ENCODE data around the gene NABP2. TPM values are rescaled to one million over a fixed set of nuclear protein-coding genes. Genes with fewer than 3 reads are reported as not detected.
A peak's percentile ranks its signal among the peaks of the same experiment; 100 is the strongest.

The NABP2 gene
- total and polyA plus RNA-seq, 5 donors from 2014 or later: 4.1 to 16.9 (median 5.6) TPM

GRCh38 chr12:56216461-56216860, 7.7 kb upstream of the NABP2 start:
- Mint-ChIP-seq H3K27ac (peak overlapping the region in 2 of 3 donors; percentile 65 to 76), H3K36me3 (peaks cover 23% of the 10 kb centered on the region), H3K27me3 (peaks cover under 1% of the 10 kb centered on the region), H3K9me3 (no peaks in the 10 kb centered on the region), H3K4me1 (peaks cover 10 to 34% (median 17%) of the 10 kb centered on the region in 4 donors), H3K4me3 (no peak overlapping the region)
- no peaks in the 10 kb centered on the region for H3K9me3 ChIP-seq (ENCODE audit: control insufficient read depth in 2 of 2, low read length in 2 of 2)
- ATAC-seq (ENCODE audit: low read depth in 2 of 2): no peak
- peaks cover 42% of the 10 kb centered on the region for H3K36me3 ChIP-seq (ENCODE audit: control insufficient read depth, insufficient read depth, low read length)
- no peak overlapping the region for H3K27ac ChIP-seq (ENCODE audit: insufficient read depth, low read length, poor library complexity, severe bottlenecking)
- DNase-seq: no peak
- no peaks in the 10 kb centered on the region for H3K27me3 ChIP-seq (ENCODE audit: control insufficient read depth, insufficient read depth, low read length)
- peaks cover 15% of the 10 kb centered on the region for H3K4me1 ChIP-seq (ENCODE audit: control insufficient read depth, insufficient read depth, low read length, poor library complexity, severe bottlenecking)
- H3K4me3 ChIP-seq (ENCODE audit: low read depth, low read length): no peak overlapping the region

- peaks cover 4% of the 10 kb centered on the region for H3K27me3 Mint-ChIP-seq
- peak overlapping the region in 3 of 4 donors; percentile 25 to 59 (median 58) for H3K4me3 Mint-ChIP-seq
- H3K9me3 Mint-ChIP-seq: no peaks in the 10 kb centered on the region
- no peaks in the 10 kb centered on the region for H3K9me3 ChIP-seq (ENCODE audit: control insufficient read depth in 2 of 2, low read length in 2 of 2)
- H3K36me3 Mint-ChIP-seq: peaks cover 10% of the 10 kb centered on the region
- H3K27ac ChIP-seq (ENCODE audit: insufficient read depth, low read length, poor library complexity, severe bottlenecking): no peak overlapping the region
- H3K4me1 Mint-ChIP-seq: peaks cover 22 to 62% (median 39%) of the 10 kb centered on the region in 4 donors
- peaks cover 41% of the 10 kb centered on the region for H3K4me1 ChIP-seq (ENCODE audit: control insufficient read depth, insufficient read depth, low read length, poor library complexity, severe bottlenecking)
- H3K27me3 ChIP-seq (ENCODE audit: control insufficient read depth, insufficient read depth, low read length): no peaks in the 10 kb centered on the region
- DNase-seq (no peak), ATAC-seq (ENCODE audit: low read depth in 2 of 2) (no peak)
- peak overlapping the region in 1 of 3 donors; percentile 46 for H3K27ac Mint-ChIP-seq
- H3K4me3 ChIP-seq (ENCODE audit: low read depth, low read length): no peak overlapping the region
- peaks cover 12% of the 10 kb centered on the region for H3K36me3 ChIP-seq (ENCODE audit: control insufficient read depth, insufficient read depth, low read length)
Observed at GRCh38 chr12:56219840-56220239, 4.3 kb upstream of the NABP2 start.

DNA sequence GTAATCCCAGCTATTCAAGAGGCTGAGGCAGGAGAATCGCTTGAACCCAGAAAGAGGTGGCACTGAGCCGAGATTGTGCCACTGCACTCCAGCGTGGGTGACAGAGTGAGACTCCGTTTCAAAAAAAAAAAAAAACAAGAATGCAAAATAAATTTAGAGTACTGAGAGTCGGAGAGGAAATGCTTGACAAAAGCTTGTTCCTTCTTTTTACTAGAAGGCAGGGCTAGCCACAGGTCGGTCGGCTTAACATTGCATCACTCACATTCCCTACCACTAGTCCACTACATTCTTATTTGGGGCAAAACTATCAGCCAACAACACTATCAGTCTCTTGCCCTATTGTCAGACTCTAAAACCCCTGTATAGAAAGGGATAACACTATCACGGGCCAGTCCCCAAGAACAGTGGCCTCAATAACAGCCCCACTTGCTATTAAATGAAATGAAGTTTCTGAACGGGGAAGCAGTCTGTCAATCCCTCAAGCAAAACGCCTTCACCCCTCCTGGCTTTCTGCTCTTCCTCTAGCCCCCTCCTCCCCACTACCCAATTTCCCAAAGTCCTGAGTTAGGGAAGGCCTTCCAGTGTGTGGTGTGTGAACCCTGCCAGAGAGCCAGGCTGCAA, 3.4 kb upstream of the NABP2 start:
- ATAC-seq (ENCODE audit: low read depth in 2 of 2) (no peak), DNase-seq (peak in 1 of 3 donors; percentile 26)
- peaks cover 4% of the 10 kb centered on the region for H3K27me3 Mint-ChIP-seq
- H3K4me3 Mint-ChIP-seq: peak overlapping the region; percentile 91 to 99 (median 98)
- no peaks in the 10 kb centered on the region for H3K9me3 ChIP-seq (ENCODE audit: control insufficient read depth in 2 of 2, low read length in 2 of 2)
- H3K4me1 ChIP-seq (ENCODE audit: control insufficient read depth, insufficient read depth, low read length, poor library complexity, severe bottlenecking): peaks cover 44% of the 10 kb centered on the region
- peaks cover 8% of the 10 kb centered on the region for H3K36me3 ChIP-seq (ENCODE audit: control insufficient read depth, insufficient read depth, low read length)
- H3K4me1 Mint-ChIP-seq: peaks cover 17 to 68% (median 45%) of the 10 kb centered on the region in 4 donors
- H3K27ac Mint-ChIP-seq: peak overlapping the region; percentile 99
- peaks cover 5% of the 10 kb centered on the region for H3K36me3 Mint-ChIP-seq
- peak overlapping the region; percentile 97 for H3K27ac ChIP-seq (ENCODE audit: insufficient read depth, low read length, poor library complexity, severe bottlenecking)
- no peaks in the 10 kb centered on the region for H3K27me3 ChIP-seq (ENCODE audit: control insufficient read depth, insufficient read depth, low read length)
- peak overlapping the region; percentile 85 for H3K4me3 ChIP-seq (ENCODE audit: low read depth, low read length)
- no peaks in the 10 kb centered on the region for H3K9me3 Mint-ChIP-seq

- Histone ChIP-seq H3K4me1 (ENCODE audit: control insufficient read depth, insufficient read depth, low read length, poor library complexity, severe bottlenecking) (peaks cover 44% of the 10 kb centered on the region), H3K9me3 (ENCODE audit: control insufficient read depth in 2 of 2, low read length in 2 of 2) (no peaks in the 10 kb centered on the region), H3K4me3 (ENCODE audit: low read depth, low read length) (peak overlapping the region; percentile 85), H3K27me3 (ENCODE audit: control insufficient read depth, insufficient read depth, low read length) (no peaks in the 10 kb centered on the region), H3K36me3 (ENCODE audit: control insufficient read depth, insufficient read depth, low read length) (peaks cover 6% of the 10 kb centered on the region), H3K27ac (ENCODE audit: insufficient read depth, low read length, poor library complexity, severe bottlenecking) (peak overlapping the region; percentile 97)
- H3K4me1 Mint-ChIP-seq: peaks cover 17 to 64% (median 46%) of the 10 kb centered on the region in 4 donors
- peak overlapping the region; percentile 91 to 99 (median 98) for H3K4me3 Mint-ChIP-seq
- ATAC-seq (ENCODE audit: low read depth in 2 of 2): peak; percentile 11 to 14
- peak overlapping the region; percentile 99 for H3K27ac Mint-ChIP-seq
- no peaks in the 10 kb centered on the region for H3K9me3 Mint-ChIP-seq
- H3K27me3 Mint-ChIP-seq: peaks cover 4% of the 10 kb centered on the region
- peaks cover 7% of the 10 kb centered on the region for H3K36me3 Mint-ChIP-seq
- DNase-seq: no peak
Observed at GRCh38 chr12:56221232-56221756, 2.8 kb upstream of the NABP2 start.

- Histone ChIP-seq H3K27me3 (ENCODE audit: control insufficient read depth, insufficient read depth, low read length) (no peaks in the 10 kb centered on the region), H3K36me3 (ENCODE audit: control insufficient read depth, insufficient read depth, low read length) (peaks cover 2% of the 10 kb centered on the region), H3K27ac (ENCODE audit: insufficient read depth, low read length, poor library complexity, severe bottlenecking) (peak within 1 kb of the TSS; percentile 97), H3K9me3 (ENCODE audit: control insufficient read depth in 2 of 2, low read length in 2 of 2) (no peaks in the 10 kb centered on the region), H3K4me1 (ENCODE audit: control insufficient read depth, insufficient read depth, low read length, poor library complexity, severe bottlenecking) (peaks cover 44% of the 10 kb centered on the region), H3K4me3 (ENCODE audit: low read depth, low read length) (peak within 1 kb of the TSS; percentile 85)
- Mint-ChIP-seq H3K9me3 (no peaks in the 10 kb centered on the region), H3K36me3 (peaks cover 4% of the 10 kb centered on the region), H3K4me3 (peak within 1 kb of the TSS; percentile 91 to 99 (median 98)), H3K27me3 (peaks cover 4% of the 10 kb centered on the region), H3K4me1 (peaks cover 17 to 60% (median 42%) of the 10 kb centered on the region in 4 donors), H3K27ac (peak within 1 kb of the TSS; percentile 99)
- ATAC-seq (ENCODE audit: low read depth in 2 of 2) (peak; percentile 83 to 85), DNase-seq (peak; percentile 90 to 94 (median 94))
Observed at GRCh38 chr12:56221757-56222530, 2.2 kb upstream of the NABP2 start, which contains the start of gene RNF41. Gene RNF41, minus strand, starts transcription at chr12:56221922. Its CDS starts 7,875 bp downstream, at chr12:56214047.

GRCh38 chr12:56222531-56222895, 1.6 kb upstream of the NABP2 start:
- Histone ChIP-seq H3K27me3 (ENCODE audit: control insufficient read depth, insufficient read depth, low read length) (no peaks in the 10 kb centered on the region), H3K27ac (ENCODE audit: insufficient read depth, low read length, poor library complexity, severe bottlenecking) (peak overlapping the region; percentile 97), H3K36me3 (ENCODE audit: control insufficient read depth, insufficient read depth, low read length) (peaks cover 2% of the 10 kb centered on the region), H3K4me3 (ENCODE audit: low read depth, low read length) (peak overlapping the region; percentile 85), H3K4me1 (ENCODE audit: control insufficient read depth, insufficient read depth, low read length, poor library complexity, severe bottlenecking) (peaks cover 44% of the 10 kb centered on the region), H3K9me3 (ENCODE audit: control insufficient read depth in 2 of 2, low read length in 2 of 2) (no peaks in the 10 kb centered on the region)
- peak overlapping the region; percentile 91 to 99 (median 98) for H3K4me3 Mint-ChIP-seq
- peak overlapping the region; percentile 99 for H3K27ac Mint-ChIP-seq
- ATAC-seq (ENCODE audit: low read depth in 2 of 2) (no peak), DNase-seq (no peak)
- peaks cover 4% of the 10 kb centered on the region for H3K36me3 Mint-ChIP-seq
- H3K9me3 Mint-ChIP-seq: no peaks in the 10 kb centered on the region
- H3K27me3 Mint-ChIP-seq: peaks cover 4% of the 10 kb centered on the region
- H3K4me1 Mint-ChIP-seq: peaks cover 17 to 60% (median 42%) of the 10 kb centered on the region in 4 donors

DNA sequence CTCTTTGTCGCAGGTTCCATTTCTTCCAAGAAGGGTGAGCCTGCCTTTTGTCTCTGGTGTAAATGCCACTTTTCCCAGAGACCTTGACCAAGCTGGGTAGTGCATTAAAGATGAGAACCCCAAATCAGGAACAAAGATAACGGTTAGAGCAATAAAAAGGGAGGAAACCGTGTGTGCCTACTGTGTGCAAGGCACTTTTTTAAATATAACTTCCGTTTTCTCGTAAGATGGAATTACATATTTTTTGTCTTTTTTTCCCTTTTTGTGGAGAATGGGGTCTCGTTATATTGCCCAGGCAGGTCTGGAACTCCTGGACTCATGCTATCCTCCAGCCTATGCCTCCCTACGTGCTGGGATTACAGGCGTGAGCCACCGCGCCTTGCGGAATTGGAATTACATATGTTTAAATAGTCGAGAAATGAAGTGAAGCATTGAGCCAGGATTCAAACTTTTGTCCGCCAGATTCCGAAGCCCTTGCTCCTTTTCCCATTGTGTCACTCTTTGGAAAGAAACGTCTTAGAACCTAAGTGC, 506 bp upstream of the NABP2 start:
- peaks cover 4% of the 10 kb centered on the region for H3K36me3 Mint-ChIP-seq
- H3K9me3 ChIP-seq (ENCODE audit: control insufficient read depth in 2 of 2, low read length in 2 of 2): no peaks in the 10 kb centered on the region
- peak overlapping the region; percentile 80 for H3K4me3 ChIP-seq (ENCODE audit: low read depth, low read length)
- peak overlapping the region; percentile 90 to 99 (median 94) for H3K4me3 Mint-ChIP-seq
- peaks cover 17 to 56% (median 40%) of the 10 kb centered on the region in 4 donors for H3K4me1 Mint-ChIP-seq
- H3K4me1 ChIP-seq (ENCODE audit: control insufficient read depth, insufficient read depth, low read length, poor library complexity, severe bottlenecking): peaks cover 44% of the 10 kb centered on the region
- no peaks in the 10 kb centered on the region for H3K27me3 ChIP-seq (ENCODE audit: control insufficient read depth, insufficient read depth, low read length)
- no peaks in the 10 kb centered on the region for H3K9me3 Mint-ChIP-seq
- peaks cover 4% of the 10 kb centered on the region for H3K27me3 Mint-ChIP-seq
- DNase-seq (no peak), ATAC-seq (ENCODE audit: low read depth in 2 of 2) (no peak)
- peaks cover 2% of the 10 kb centered on the region for H3K36me3 ChIP-seq (ENCODE audit: control insufficient read depth, insufficient read depth, low read length)
- peak overlapping the region; percentile 77 to 99 (median 90) for H3K27ac Mint-ChIP-seq
- peak overlapping the region; percentile 89 for H3K27ac ChIP-seq (ENCODE audit: insufficient read depth, low read length, poor library complexity, severe bottlenecking)

Measured in CD4-positive, CD25-positive, alpha-beta regulatory T cell (primary cell).